Brain microvascular endothelial cell (primary cell): Measurements from ENCODE around the gene RINT1.
"Not testable (repeated sequence)": the region's sequence is repeated elsewhere in the genome, so short reads cannot be mapped to it uniquely, and the experiment has no call there.

ENCODE experiments used
- DNase-seq: peaks from one replicate; pipeline ENCODE4 v3.0.0-alpha.2; 2020
- H3K27ac ChIP-seq: fragments of 250-450 bp; sonication (Bioruptor Pico); 2 replicates; pipeline ENCODE4 v1.5.1; 2020; ENCODE audit warnings: mild to moderate bottlenecking, moderate library complexity
- H3K27me3 ChIP-seq: fragments of 250-450 bp; sonication (Bioruptor Pico); replicated peaks from 2 replicates; pipeline ENCODE4 v1.5.1; 2020; ENCODE audit warnings: mild to moderate bottlenecking
- H3K36me3 ChIP-seq: fragments of 250-450 bp; sonication (Bioruptor Pico); replicated peaks from 2 replicates; pipeline ENCODE4 v1.5.1; 2020; ENCODE audit warnings: mild to moderate bottlenecking
- H3K4me3 ChIP-seq: 2 replicates; pipeline ENCODE4 v1.5.1; 2011; ENCODE audit warnings: low read depth, mild to moderate bottlenecking, control low read depth, low read length, moderate library complexity
- in situ Hi-C: cut with HindIII; loops from 2 replicates; pipeline ENCODE4 v1.10.0; 2017; ENCODE audit warnings: low sequenced_read_pairs, low pct_ligation_motif_present
- TF ChIP-seq, protein P1 (sequence below): IDR thresholded peaks from 2 replicates; pipeline ENCODE4 v1.5.1; 2011; ENCODE audit warnings: low read depth, mild to moderate bottlenecking, moderate library complexity, low read length, control low read depth, inconsistent platforms; ENCODE audit errors: missing control alignments

Gene RINT1

DNA sequence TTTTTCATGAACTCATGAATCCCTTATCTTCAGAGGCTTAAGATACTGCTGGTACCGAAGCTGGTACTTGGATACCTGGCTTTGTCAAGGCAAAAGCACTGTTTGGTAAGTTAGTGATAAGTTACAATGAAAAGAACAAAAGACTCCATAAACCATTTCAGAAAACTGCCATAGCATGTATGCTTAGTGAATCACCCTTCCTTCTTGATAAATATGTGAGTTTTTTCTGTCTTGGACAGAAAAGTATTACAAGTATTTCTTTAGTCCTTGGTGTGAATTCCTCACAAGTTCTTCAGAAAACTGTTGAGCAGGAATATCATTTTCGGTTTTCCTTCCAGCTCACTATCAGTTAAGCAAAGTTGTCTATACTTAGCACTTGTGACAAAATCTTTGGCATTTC lies 35.5 kb upstream of the RINT1 start:
- Histone ChIP-seq H3K36me3 (no peaks in the 10 kb centered on the region), H3K4me3 (no peak overlapping the region), H3K27me3 (no peaks in the 10 kb centered on the region), H3K27ac (peak overlapping the region; percentile 75)
- TF ChIP-seq, protein P1, sequence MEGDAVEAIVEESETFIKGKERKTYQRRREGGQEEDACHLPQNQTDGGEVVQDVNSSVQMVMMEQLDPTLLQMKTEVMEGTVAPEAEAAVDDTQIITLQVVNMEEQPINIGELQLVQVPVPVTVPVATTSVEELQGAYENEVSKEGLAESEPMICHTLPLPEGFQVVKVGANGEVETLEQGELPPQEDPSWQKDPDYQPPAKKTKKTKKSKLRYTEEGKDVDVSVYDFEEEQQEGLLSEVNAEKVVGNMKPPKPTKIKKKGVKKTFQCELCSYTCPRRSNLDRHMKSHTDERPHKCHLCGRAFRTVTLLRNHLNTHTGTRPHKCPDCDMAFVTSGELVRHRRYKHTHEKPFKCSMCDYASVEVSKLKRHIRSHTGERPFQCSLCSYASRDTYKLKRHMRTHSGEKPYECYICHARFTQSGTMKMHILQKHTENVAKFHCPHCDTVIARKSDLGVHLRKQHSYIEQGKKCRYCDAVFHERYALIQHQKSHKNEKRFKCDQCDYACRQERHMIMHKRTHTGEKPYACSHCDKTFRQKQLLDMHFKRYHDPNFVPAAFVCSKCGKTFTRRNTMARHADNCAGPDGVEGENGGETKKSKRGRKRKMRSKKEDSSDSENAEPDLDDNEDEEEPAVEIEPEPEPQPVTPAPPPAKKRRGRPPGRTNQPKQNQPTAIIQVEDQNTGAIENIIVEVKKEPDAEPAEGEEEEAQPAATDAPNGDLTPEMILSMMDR, result no peak
- no peak for DNase-seq
- in situ Hi-C loops, result no loop called here

- DNase-seq, result no peak
These were observed 35.0 kb upstream of the RINT1 start for GRCh38 chr7:105497016-105497415.

DNA sequence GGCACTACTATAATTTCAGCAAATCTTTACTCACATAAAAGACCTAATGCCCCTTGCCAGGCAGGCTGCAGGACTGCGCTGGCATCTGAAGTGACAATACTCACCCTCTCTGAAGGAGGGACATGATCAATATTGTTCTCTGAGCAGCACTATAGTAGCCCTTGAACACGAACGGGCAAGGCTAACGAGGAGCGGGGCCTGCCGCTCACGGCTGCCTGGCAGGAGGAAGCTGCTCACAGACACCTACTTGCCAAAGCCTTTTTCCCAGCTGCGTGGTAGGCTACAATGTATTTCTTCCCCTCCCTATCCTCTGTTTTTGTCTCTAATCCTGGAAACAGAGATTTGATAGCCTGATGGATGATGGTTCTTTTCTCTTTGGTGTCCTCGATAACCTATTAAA lies 29.8 kb upstream of the RINT1 start:
- no peak for DNase-seq
- H3K27me3 ChIP-seq, result no peaks in the 10 kb centered on the region
- H3K27ac ChIP-seq, result no peak overlapping the region
- in situ Hi-C loops, result no loop called here
- H3K4me3 ChIP-seq, result no peak overlapping the region
- H3K36me3 ChIP-seq, result peaks cover 16% of the 10 kb centered on the region
- TF ChIP-seq, protein P1, result no peak

More at GRCh38 chr7:105497016-105497415, 35.0 kb upstream of the RINT1 start:
- H3K27me3 ChIP-seq, result no peaks in the 10 kb centered on the region
- in situ Hi-C loops, result no loop called here
- no peak overlapping the region for H3K27ac ChIP-seq
- H3K4me3 ChIP-seq, result no peak overlapping the region
- peaks cover 1% of the 10 kb centered on the region for H3K36me3 ChIP-seq
- TF ChIP-seq, protein P1, result no peak

DNA sequence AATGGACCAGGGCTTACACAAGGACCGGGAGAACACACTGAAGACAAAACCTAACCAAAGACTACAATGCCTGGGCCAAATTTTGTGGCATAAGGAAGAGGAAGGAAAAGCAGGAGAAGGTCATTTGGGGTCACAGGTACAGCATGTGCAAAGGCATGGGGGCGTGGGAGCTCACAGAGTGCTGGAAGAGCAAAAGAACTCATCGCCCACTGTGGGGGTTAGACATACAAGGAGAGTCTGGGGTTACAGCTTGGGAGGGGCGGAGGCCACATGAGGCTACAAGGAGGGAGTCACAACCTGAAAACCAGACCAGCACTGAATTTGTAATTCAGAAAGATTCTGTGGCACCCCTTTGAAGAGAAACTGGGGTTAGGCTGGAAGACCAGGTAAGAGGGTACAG lies 19.6 kb upstream of the RINT1 start:
- H3K27me3 ChIP-seq, result no peaks in the 10 kb centered on the region
- no peak overlapping the region for H3K4me3 ChIP-seq
- in situ Hi-C loops, result no loop called here
- H3K27ac ChIP-seq, result no peak overlapping the region
- no peak for DNase-seq
- TF ChIP-seq, protein P1, result no peak
- H3K36me3 ChIP-seq, result peaks cover 2% of the 10 kb centered on the region

GRCh38 chr7:105512926-105513526 lies 19.0 kb upstream of the RINT1 start:
- Histone ChIP-seq H3K27ac (no peak overlapping the region), H3K36me3 (peaks cover 2% of the 10 kb centered on the region), H3K27me3 (no peaks in the 10 kb centered on the region), H3K4me3 (no peak overlapping the region)
- no peak for DNase-seq
- in situ Hi-C loops, result no loop called here
- TF ChIP-seq, protein P1, result no peak

- H3K27me3 ChIP-seq, H3K4me3 ChIP-seq, H3K36me3 ChIP-seq, DNase-seq, in situ Hi-C loops, H3K27ac ChIP-seq: not testable (repeated sequence)
These were observed 16.4 kb upstream of the RINT1 start for GRCh38 chr7:105515610-105516009.
